ENCODE results near the gene PSMD9.

GRCh38 chr12:121963341-121964018 lies 74.9 kb downstream of the PSMD9 start:
- TF ChIP-seq CTCF (IDR thresholded peaks at IDR 0.05; ENCODE audit: poor library complexity, severe bottlenecking) (no peak), RAD21 (conservative IDR thresholded peaks at IDR 0.05) (no peak), EP300 (conservative IDR thresholded peaks at IDR 0.05; ENCODE audit: poor library complexity, severe bottlenecking) (no peak), EZH2 (IDR thresholded peaks at IDR 0.05; ENCODE audit: borderline replicate concordance, insufficient read depth, low read length, poor library complexity, severe bottlenecking) (no peak), REST (IDR thresholded peaks at IDR 0.05; ENCODE audit: borderline replicate concordance) (no peak), POLR2AphosphoS5 (IDR thresholded peaks at IDR 0.05) (no peak)
